NCI-H526 (cell line): ENCODE measurements around the gene OSCP1.
A peak's percentile ranks its signal among the peaks of the same experiment; 100 is the strongest.
"Not testable (repeated sequence)": the region's sequence is repeated elsewhere in the genome, so short reads cannot be mapped to it uniquely, and the experiment has no call there.

Source experiments
- DNase-seq, 2 experiments: peaks; one replicate each; lab custom pipeline; 2025; lab: John Stamatoyannopoulos, UW

Gene OSCP1

GRCh38 chr1:36450270-36450918, at the start of gene OSCP1:
OSCP1 (minus strand) TSS chr1:36450451; CDS start chr1:36450369, 82 bp downstream.
- DNase-seq, result peak; percentile 97 to 99

GRCh38 chr1:36497207-36497606, 47.0 kb upstream of the OSCP1 start:
- DNase-seq, result no peak

- no peak for DNase-seq
Measured at GRCh38 chr1:36494971-36495370, 44.7 kb upstream of the OSCP1 start.

- no peak for DNase-seq
Measured at GRCh38 chr1:36493524-36493923, 43.3 kb upstream of the OSCP1 start.

GRCh38 chr1:36492491-36492890, 42.2 kb upstream of the OSCP1 start:
- DNase-seq, result no peak

- DNase-seq, result not testable (repeated sequence)
Measured at GRCh38 chr1:36489258-36490051, 39.2 kb upstream of the OSCP1 start.

- no peak for DNase-seq
Measured at GRCh38 chr1:36487906-36488305, 37.7 kb upstream of the OSCP1 start.

GRCh38 chr1:36487336-36487725, 37.1 kb upstream of the OSCP1 start:
- not testable (repeated sequence) for DNase-seq

- no peak for DNase-seq
Measured at GRCh38 chr1:36486439-36487335, 36.4 kb upstream of the OSCP1 start.

- no peak for DNase-seq
Measured at GRCh38 chr1:36486093-36486438, 35.8 kb upstream of the OSCP1 start.

- no peak for DNase-seq
Measured at GRCh38 chr1:36484099-36484498, 33.8 kb upstream of the OSCP1 start.

GRCh38 chr1:36482724-36483388, 32.6 kb upstream of the OSCP1 start, which contains the start of gene CSF3R:
CSF3R (minus strand) TSS chr1:36482913; CDS start chr1:36479496, 3,417 bp downstream.
- no peak for DNase-seq

- no peak for DNase-seq
Measured at GRCh38 chr1:36481771-36482723, 31.8 kb upstream of the OSCP1 start.

GRCh38 chr1:36481091-36481490, 30.8 kb upstream of the OSCP1 start:
- DNase-seq, result no peak

- no peak for DNase-seq
Measured at GRCh38 chr1:36480161-36480560, 29.9 kb upstream of the OSCP1 start.

GRCh38 chr1:36479505-36480051, 29.3 kb upstream of the OSCP1 start:
- no peak for DNase-seq

- not testable (repeated sequence) for DNase-seq
Measured at GRCh38 chr1:36477615-36478014, 27.4 kb upstream of the OSCP1 start.

GRCh38 chr1:36476945-36477344, 26.7 kb upstream of the OSCP1 start:
- DNase-seq, result no peak

GRCh38 chr1:36475910-36476604, 25.8 kb upstream of the OSCP1 start:
- DNase-seq, result no peak

- no peak for DNase-seq
Measured at GRCh38 chr1:36475341-36475740, 25.1 kb upstream of the OSCP1 start.
